Breast epithelium (tissue), 4 donors: ENCODE results near the gene RBP5. TPM values are rescaled to one million over a fixed set of nuclear protein-coding genes. Genes with fewer than 3 reads are reported as not detected.
A peak's percentile ranks its signal among the peaks of the same experiment; 100 is the strongest.

Source experiments
- DNase-seq, 2 donors: peaks; one replicate each; pipeline ENCODE4 v3.0.0-alpha.2; 2019; ENCODE audit warnings: low spot score in 2 of 2
- H3K27ac ChIP-seq, 2 donors: fragments of 200-600 bp; sonication (generic) in 1 of 2; one replicate each; pipeline ENCODE4 v1.5.1; 2016 to 2019; ENCODE audit warnings: mild to moderate bottlenecking in 1 of 2
- H3K27me3 ChIP-seq, 2 donors: fragments of 200-600 bp; sonication (generic) in 1 of 2; one replicate each; pipeline versions ENCODE4 v1.5.1 to v1.6.0; 2017 to 2019; ENCODE audit warnings: control low read depth in 1 of 2, mild to moderate bottlenecking in 1 of 2
- H3K36me3 ChIP-seq: fragments of 200-600 bp; one replicate; pipeline ENCODE4 v1.5.1; 2019
- H3K4me1 ChIP-seq, 2 donors: fragments of 200-600 bp; sonication (generic); one replicate each; pipeline ENCODE4 v1.5.1; 2016 to 2019; ENCODE audit warnings: control low read depth in 1 of 2
- H3K4me3 ChIP-seq, 3 donors: fragments of 200-600 bp; sonication (generic); 1 replicate in 2 of 3; 2 replicates in 1 of 3; pipeline ENCODE4 v1.5.1; 2016 to 2019; ENCODE audit warnings: mild to moderate bottlenecking in 3 of 3, moderate library complexity in 2 of 3
- H3K9me3 ChIP-seq, 2 donors: fragments of 200-600 bp; sonication (generic) in 1 of 2; one replicate each; pipeline ENCODE4 v1.5.1; 2016 to 2019; ENCODE audit warnings: control low read depth in 1 of 2
- POLR2A ChIP-seq: fragments of 450-650 bp; IDR thresholded peaks from one replicate; pipeline ENCODE4 v1.6.1; 2016; ENCODE audit warnings: antibody characterized with exemption, mild to moderate bottlenecking, moderate library complexity
- POLR2AphosphoS5 ChIP-seq, 3 donors: sonication (generic); formaldehyde crosslinking; IDR thresholded peaks; one replicate each; pipeline ENCODE4 v1.6.1; 2017; ENCODE audit warnings: antibody characterized with exemption in 3 of 3
- intact Hi-C: fragments of 100-400 bp; cut with DNase I; formaldehyde crosslinking; loops from one replicate; pipeline ENCODE4 v1.15.1; 2023; ENCODE audit warnings: low total_unique reads
- total RNA-seq, 3 donors: library from RNA; depleted of rRNA; stranded (reverse); fragments of >200 nt; gene quantifications; one replicate each; pipeline ENCODE4 v1.1.0, GENCODE V29; 2016
- TF ChIP-seq, protein P1 (sequence below), 3 donors: fragments of 450-650 bp; IDR thresholded peaks; one replicate each; pipeline ENCODE4 v1.5.1; 2016 to 2017; ENCODE audit warnings: antibody characterized with exemption in 3 of 3, mild to moderate bottlenecking in 3 of 3, moderate library complexity in 3 of 3

The RBP5 gene
- total RNA-seq, 3 donors from 2014 or later, result 1.1 to 3.3 (median 2.9) TPM

GRCh38 chr12:7075939-7076338 is 52.8 kb downstream of the RBP5 start:
- no peaks in the 10 kb centered on the region for H3K27me3 ChIP-seq
- no peak for TF ChIP-seq POLR2A
- TF ChIP-seq POLR2AphosphoS5 (IDR thresholded peaks at IDR 0.05), result no peak
- TF ChIP-seq, protein P1, sequence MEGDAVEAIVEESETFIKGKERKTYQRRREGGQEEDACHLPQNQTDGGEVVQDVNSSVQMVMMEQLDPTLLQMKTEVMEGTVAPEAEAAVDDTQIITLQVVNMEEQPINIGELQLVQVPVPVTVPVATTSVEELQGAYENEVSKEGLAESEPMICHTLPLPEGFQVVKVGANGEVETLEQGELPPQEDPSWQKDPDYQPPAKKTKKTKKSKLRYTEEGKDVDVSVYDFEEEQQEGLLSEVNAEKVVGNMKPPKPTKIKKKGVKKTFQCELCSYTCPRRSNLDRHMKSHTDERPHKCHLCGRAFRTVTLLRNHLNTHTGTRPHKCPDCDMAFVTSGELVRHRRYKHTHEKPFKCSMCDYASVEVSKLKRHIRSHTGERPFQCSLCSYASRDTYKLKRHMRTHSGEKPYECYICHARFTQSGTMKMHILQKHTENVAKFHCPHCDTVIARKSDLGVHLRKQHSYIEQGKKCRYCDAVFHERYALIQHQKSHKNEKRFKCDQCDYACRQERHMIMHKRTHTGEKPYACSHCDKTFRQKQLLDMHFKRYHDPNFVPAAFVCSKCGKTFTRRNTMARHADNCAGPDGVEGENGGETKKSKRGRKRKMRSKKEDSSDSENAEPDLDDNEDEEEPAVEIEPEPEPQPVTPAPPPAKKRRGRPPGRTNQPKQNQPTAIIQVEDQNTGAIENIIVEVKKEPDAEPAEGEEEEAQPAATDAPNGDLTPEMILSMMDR (IDR thresholded peaks at IDR 0.05), result no peak
- H3K36me3 ChIP-seq, result no peaks in the 10 kb centered on the region
- H3K9me3 ChIP-seq, result no peaks in the 10 kb centered on the region
- H3K27ac ChIP-seq, result peak overlapping the region in 1 of 2 donors; percentile 56
- peaks cover 0 to 3% of the 10 kb centered on the region in 2 donors for H3K4me1 ChIP-seq
- no peak overlapping the region for H3K4me3 ChIP-seq
- no peak for DNase-seq
- intact Hi-C loops, result no loop called here

DNA sequence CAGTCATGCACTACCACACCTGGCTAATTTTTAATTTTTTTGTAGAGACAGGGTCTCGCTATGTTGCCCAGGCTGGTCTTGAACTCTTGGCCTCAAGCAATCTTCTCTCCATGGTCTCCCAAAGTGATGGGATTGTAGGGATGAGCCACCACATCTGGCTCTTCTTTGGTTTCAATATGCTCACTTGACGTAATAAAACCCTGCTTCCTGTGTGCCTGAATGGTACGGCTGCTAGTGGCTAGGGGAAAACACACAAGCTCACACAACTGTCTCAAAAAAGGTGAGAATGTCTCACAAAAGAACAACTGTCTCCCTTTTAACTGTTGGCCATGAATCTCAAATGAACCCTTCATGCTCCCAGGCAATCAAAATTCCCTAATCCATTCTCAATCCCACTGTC is 53.2 kb downstream of the RBP5 start:
- H3K36me3 ChIP-seq, result no peaks in the 10 kb centered on the region
- no peaks in the 10 kb centered on the region for H3K9me3 ChIP-seq
- H3K4me1 ChIP-seq, result peaks cover 0 to 3% of the 10 kb centered on the region in 2 donors
- TF ChIP-seq POLR2AphosphoS5 (IDR thresholded peaks at IDR 0.05), result no peak
- TF ChIP-seq, protein P1 (IDR thresholded peaks at IDR 0.05), result no peak
- TF ChIP-seq POLR2A, result no peak
- intact Hi-C loops, result no loop called here
- H3K27ac ChIP-seq, result peak overlapping the region in 1 of 2 donors; percentile 56
- no peak for DNase-seq
- H3K4me3 ChIP-seq, result no peak overlapping the region
- H3K27me3 ChIP-seq, result no peaks in the 10 kb centered on the region

- no peak overlapping the region for H3K4me3 ChIP-seq
- peaks cover 0 to 2% of the 10 kb centered on the region in 2 donors for H3K4me1 ChIP-seq
- no peak overlapping the region for H3K27ac ChIP-seq
- TF ChIP-seq, protein P1 (IDR thresholded peaks at IDR 0.05), result no peak
- no peak for TF ChIP-seq POLR2A
- TF ChIP-seq POLR2AphosphoS5 (IDR thresholded peaks at IDR 0.05), result no peak
- DNase-seq, result no peak
- H3K9me3 ChIP-seq, result no peaks in the 10 kb centered on the region
- H3K27me3 ChIP-seq, result no peaks in the 10 kb centered on the region
- intact Hi-C loops, result no loop called here
- no peaks in the 10 kb centered on the region for H3K36me3 ChIP-seq
Observed at GRCh38 chr12:7073946-7074345, 54.7 kb downstream of the RBP5 start.

Other genes with a start within 250 kb of the RBP5 start
- 10 to 100 TPM in 2 of 3 donors, 1 to 10 TPM in 1; 7.4 to 15.4 (median 10.8) TPM for gene LRRC23, start 224.1 kb downstream of the RBP5 start, total RNA-seq
- gene ENO2, start 214.3 kb downstream of the RBP5 start, total RNA-seq, result 10 to 100 TPM in 2 of 3 donors, 1 to 10 TPM in 1; 5.0 to 16.1 (median 11.1) TPM
- 10 to 100 TPM; 57.9 to 96.4 (median 59.7) TPM for gene ATN1, start 200.9 kb downstream of the RBP5 start, total RNA-seq
- gene RNU7-1, start 185.1 kb downstream of the RBP5 start, total RNA-seq, result not detected
- gene C12orf57, start 184.9 kb downstream of the RBP5 start, total RNA-seq, result 100 to 1,000 TPM; 515 to 824 (median 547) TPM
- gene PTPN6, start 177.5 kb downstream of the RBP5 start, total RNA-seq, result 10 to 100 TPM; 14.7 to 28.0 (median 20.3) TPM
- gene PHB2, start 158.2 kb downstream of the RBP5 start, total RNA-seq, result 100 to 1,000 TPM; 194 to 237 (median 221) TPM
- 10 to 100 TPM; 29.6 to 52.0 (median 49.5) TPM for gene EMG1, start 158.0 kb downstream of the RBP5 start, total RNA-seq
- gene LPCAT3, start 110.4 kb downstream of the RBP5 start, total RNA-seq, result 10 to 100 TPM; 28.3 to 67.5 (median 63.7) TPM
- gene C1S, start 68.2 kb downstream of the RBP5 start, total RNA-seq, result 100 to 1,000 TPM; 307 to 959 (median 622) TPM
- gene C1R, start 36.4 kb downstream of the RBP5 start, total RNA-seq, result 100 to 1,000 TPM; 302 to 773 (median 582) TPM
- 100 to 1,000 TPM in 2 of 3 donors, 10 to 100 TPM in 1; 80.6 to 138 (median 124) TPM for gene C1RL, start 19.7 kb downstream of the RBP5 start, total RNA-seq
- 10 to 100 TPM; 23.9 to 58.7 (median 40.3) TPM for gene CLSTN3, start 1.5 kb upstream of the RBP5 start, total RNA-seq
- gene PEX5, start 60.8 kb upstream of the RBP5 start, total RNA-seq, result 10 to 100 TPM; 41.7 to 79.7 (median 62.6) TPM
- not detected for gene ACSM4, start 175.2 kb upstream of the RBP5 start, total RNA-seq